ENCODE measurements around the gene MBD4. TPM values are rescaled to one million over a fixed set of nuclear protein-coding genes. Genes with fewer than 3 reads are reported as not detected.

The MBD4 gene
- total and polyA plus RNA-seq, 10 of the 15 experiments (the other 5 are each of a cell fraction or from before 2014, with no cell fraction given) = 17.7 to 59.0 (median 49.0) TPM

DNA sequence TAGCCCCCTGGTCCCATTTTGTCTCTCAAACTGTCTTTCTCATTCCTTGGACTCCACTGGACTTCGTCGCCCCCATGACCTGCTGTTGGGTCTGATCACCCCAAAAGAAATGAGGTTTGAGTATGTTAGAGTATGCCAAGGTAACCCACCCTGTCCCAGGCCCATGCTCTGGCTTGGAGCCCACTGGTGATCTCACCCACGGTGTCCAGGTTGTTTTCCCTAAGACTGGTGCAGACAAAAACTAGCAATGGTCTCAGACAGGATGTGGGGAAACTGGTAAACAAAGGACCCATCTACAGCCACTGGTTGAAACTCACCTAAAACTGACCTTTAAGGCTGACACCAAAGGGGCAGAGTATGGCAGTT is 50.2 kb downstream of the MBD4 start:
- DNase-seq (ENCODE audit: low read depth, low spot score) (no peak), FAIRE-seq (no peak), ATAC-seq (no peak)
- ChIA-PET SMC1A (ENCODE audit: uncharacterized antibody, unreplicated experiment) (no interaction called here), CTCF (no interaction called here), RAD21 (ENCODE audit: unreplicated experiment) (no interaction called here), POLR2A (no interaction called here)
- no peak overlapping the region for H3K27ac ChIP-seq (ENCODE audit: control insufficient read depth, insufficient read depth)
- no peak overlapping the region for H3K9ac ChIP-seq (ENCODE audit: control insufficient read depth, insufficient read depth, low read length)
- intact Hi-C loops (cut with micrococcal nuclease; ENCODE audit: unreplicated experiment) = loop anchor here (10.0 kb wide), 2 partner anchors 105 to 235 kb away; no protein-coding TSS in a partner anchor
- H3K27me3 ChIP-seq (replicated peaks in 1 of 2; ENCODE audit: control insufficient read depth in 2 of 2, insufficient read depth in 2 of 2, low read length in 1 of 2) = no peaks in the 10 kb centered on the region
- TF ChIP-seq YBX1 (IDR thresholded peaks at IDR 0.05) = no peak
- TF ChIP-seq POU2F2 (IDR thresholded peaks at IDR 0.05; ENCODE audit: borderline replicate concordance, low read depth, low read length) = no peak
- no peak for TF ChIP-seq CHD1 (IDR thresholded peaks at IDR 0.05; ENCODE audit: low read depth, low read length)
- no peak for TF ChIP-seq NR2C1 (IDR thresholded peaks at IDR 0.05)
- no peak for TF ChIP-seq JUNB (IDR thresholded peaks at IDR 0.05)
- TF ChIP-seq EED (IDR thresholded peaks at IDR 0.05; ENCODE audit: low read depth) = no peak
- TF ChIP-seq DPF2 (IDR thresholded peaks at IDR 0.05) = no peak
- TF ChIP-seq, protein P1, sequence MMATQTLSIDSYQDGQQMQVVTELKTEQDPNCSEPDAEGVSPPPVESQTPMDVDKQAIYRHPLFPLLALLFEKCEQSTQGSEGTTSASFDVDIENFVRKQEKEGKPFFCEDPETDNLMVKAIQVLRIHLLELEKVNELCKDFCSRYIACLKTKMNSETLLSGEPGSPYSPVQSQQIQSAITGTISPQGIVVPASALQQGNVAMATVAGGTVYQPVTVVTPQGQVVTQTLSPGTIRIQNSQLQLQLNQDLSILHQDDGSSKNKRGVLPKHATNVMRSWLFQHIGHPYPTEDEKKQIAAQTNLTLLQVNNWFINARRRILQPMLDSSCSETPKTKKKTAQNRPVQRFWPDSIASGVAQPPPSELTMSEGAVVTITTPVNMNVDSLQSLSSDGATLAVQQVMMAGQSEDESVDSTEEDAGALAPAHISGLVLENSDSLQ (IDR thresholded peaks at IDR 0.05) = no peak
- TF ChIP-seq ZNF622 (IDR thresholded peaks at IDR 0.05) = no peak
- TF ChIP-seq, protein P2, sequence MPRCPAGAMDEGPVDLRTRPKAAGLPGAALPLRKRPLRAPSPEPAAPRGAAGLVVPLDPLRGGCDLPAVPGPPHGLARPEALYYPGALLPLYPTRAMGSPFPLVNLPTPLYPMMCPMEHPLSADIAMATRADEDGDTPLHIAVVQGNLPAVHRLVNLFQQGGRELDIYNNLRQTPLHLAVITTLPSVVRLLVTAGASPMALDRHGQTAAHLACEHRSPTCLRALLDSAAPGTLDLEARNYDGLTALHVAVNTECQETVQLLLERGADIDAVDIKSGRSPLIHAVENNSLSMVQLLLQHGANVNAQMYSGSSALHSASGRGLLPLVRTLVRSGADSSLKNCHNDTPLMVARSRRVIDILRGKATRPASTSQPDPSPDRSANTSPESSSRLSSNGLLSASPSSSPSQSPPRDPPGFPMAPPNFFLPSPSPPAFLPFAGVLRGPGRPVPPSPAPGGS (IDR thresholded peaks at IDR 0.05; ENCODE audit: borderline replicate concordance, insufficient read depth, low read depth, low read length, poor library complexity, severe bottlenecking) = no peak
- no peak for TF ChIP-seq POLR2AphosphoS2 (IDR thresholded peaks at IDR 0.05; ENCODE audit: low read depth, low read length)
- TF ChIP-seq, protein P3, sequence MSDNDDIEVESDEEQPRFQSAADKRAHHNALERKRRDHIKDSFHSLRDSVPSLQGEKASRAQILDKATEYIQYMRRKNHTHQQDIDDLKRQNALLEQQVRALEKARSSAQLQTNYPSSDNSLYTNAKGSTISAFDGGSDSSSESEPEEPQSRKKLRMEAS (IDR thresholded peaks at IDR 0.05; ENCODE audit: low read depth, low read length) = no peak
- TF ChIP-seq SRF (IDR thresholded peaks at IDR 0.05; ENCODE audit: low read depth in 2 of 2, low read length in 2 of 2) = no peak
- TF ChIP-seq STAT1 (conservative IDR thresholded peaks at IDR 0.05) = no peak
- no peak for TF ChIP-seq ZNF274 (IDR thresholded peaks at IDR 0.05; ENCODE audit: insufficient read depth, insufficient read length)
- TF ChIP-seq HDAC6 (IDR thresholded peaks at IDR 0.05; ENCODE audit: unreplicated experiment) = no peak
- no peak for TF ChIP-seq STAT3 (IDR thresholded peaks at IDR 0.05; ENCODE audit: low read depth, low read length)
- TF ChIP-seq SMAD5 (IDR thresholded peaks at IDR 0.05; ENCODE audit: low read depth) = no peak
- no TSS peak for BruUV-seq (replicated peaks)
- no peaks in the 10 kb centered on the region for H3K4me1 ChIP-seq (ENCODE audit: control insufficient read depth, insufficient read depth, low read length)
- peaks cover 5 to 14% of the 10 kb centered on the region in 2 experiments; a peak in 3 of 4 replicates for H3K36me3 ChIP-seq (ENCODE audit: control insufficient read depth in 2 of 2, insufficient read depth in 2 of 2, low read length in 1 of 2)
- in situ Hi-C loops (cut with MboI) = no loop called here
- H3K9me3 ChIP-seq (replicated peaks; ENCODE audit: control insufficient read depth, insufficient read depth, low read length) = no peaks in the 10 kb centered on the region
- H3K4me2 ChIP-seq (ENCODE audit: control insufficient read depth, insufficient read depth) = no peak overlapping the region
- H3K4me3 ChIP-seq = no peak overlapping the region
- H4K20me1 ChIP-seq (ENCODE audit: control insufficient read depth, insufficient read depth) = no peaks in the 10 kb centered on the region
- WGBS (ENCODE audit: insufficient coverage, insufficient replicate concordance, low lambda C conversion rate, missing lambda C conversion rate) = 98% methylated on average over 3 of the region's 3 CpGs
- H3K79me2 ChIP-seq (ENCODE audit: control insufficient read depth, insufficient read depth, low read length) = no peaks in the 10 kb centered on the region
- H2AFZ ChIP-seq (ENCODE audit: control insufficient read depth, low read depth, low read length) = no peak overlapping the region

All from GM12878 (cell line).